Measurements from ENCODE around the gene CNPY3.

Gene CNPY3

GRCh38 chr6:42958125-42958524, 28.8 kb downstream of the CNPY3 start:
- H3K9me3 ChIP-seq (ENCODE audit: control insufficient read depth in 1 of 2, low read length in 2 of 2), result no peaks in the 10 kb centered on the region
- H3K36me3 ChIP-seq (ENCODE audit: control insufficient read depth in 1 of 2, insufficient read depth in 2 of 2, low read length in 2 of 2), result peaks cover 4 to 8% of the 10 kb centered on the region in 2 donors
- no peaks in the 10 kb centered on the region for H3K27me3 ChIP-seq (ENCODE audit: control insufficient read depth in 1 of 2, insufficient read depth in 2 of 2, low read length in 2 of 2)
- no peak overlapping the region for H3K4me3 ChIP-seq (ENCODE audit: low read depth in 1 of 2, low read length in 2 of 2)
- no peak overlapping the region for H3K9ac ChIP-seq (ENCODE audit: low read depth in 1 of 2, low read length in 2 of 2)
- H3K4me1 ChIP-seq (ENCODE audit: control insufficient read depth in 1 of 2, insufficient read depth in 2 of 2, low read length in 2 of 2), result peaks cover 6 to 19% of the 10 kb centered on the region in 2 donors
- no peak overlapping the region for H3K27ac ChIP-seq (ENCODE audit: low read depth, low read length)

- Histone ChIP-seq H3K27ac (ENCODE audit: low read depth, low read length) (no peak overlapping the region), H3K9ac (ENCODE audit: low read depth in 1 of 2, low read length in 2 of 2) (peak overlapping the region; percentile 33 to 54), H3K4me1 (ENCODE audit: control insufficient read depth in 1 of 2, insufficient read depth in 2 of 2, low read length in 2 of 2) (peaks cover 6 to 19% of the 10 kb centered on the region in 2 donors), H3K27me3 (ENCODE audit: control insufficient read depth in 1 of 2, insufficient read depth in 2 of 2, low read length in 2 of 2) (no peaks in the 10 kb centered on the region), H3K9me3 (ENCODE audit: control insufficient read depth in 1 of 2, low read length in 2 of 2) (no peaks in the 10 kb centered on the region), H3K4me3 (ENCODE audit: low read depth in 1 of 2, low read length in 2 of 2) (peak overlapping the region; percentile 74 to 78), H3K36me3 (ENCODE audit: control insufficient read depth in 1 of 2, insufficient read depth in 2 of 2, low read length in 2 of 2) (peaks cover 13 to 19% of the 10 kb centered on the region in 2 donors)
These were observed 30.6 kb downstream of the CNPY3 start for GRCh38 chr6:42959917-42960242.

GRCh38 chr6:42960243-42961019, 31.2 kb downstream of the CNPY3 start, which contains the start of gene GNMT:
Gene GNMT, plus strand, starts transcription at chr6:42960754. Its CDS starts 14 bp downstream, at chr6:42960768.
- Histone ChIP-seq H3K9ac (ENCODE audit: low read depth in 1 of 2, low read length in 2 of 2) (peak within 1 kb of the TSS; percentile 33 to 54), H3K9me3 (ENCODE audit: control insufficient read depth in 1 of 2, low read length in 2 of 2) (no peaks in the 10 kb centered on the region), H3K36me3 (ENCODE audit: control insufficient read depth in 1 of 2, insufficient read depth in 2 of 2, low read length in 2 of 2) (peaks cover 14 to 24% of the 10 kb centered on the region in 2 donors), H3K27ac (ENCODE audit: low read depth, low read length) (no peak within 1 kb of the TSS), H3K27me3 (ENCODE audit: control insufficient read depth in 1 of 2, insufficient read depth in 2 of 2, low read length in 2 of 2) (no peaks in the 10 kb centered on the region), H3K4me1 (ENCODE audit: control insufficient read depth in 1 of 2, insufficient read depth in 2 of 2, low read length in 2 of 2) (peaks cover 6 to 19% of the 10 kb centered on the region in 2 donors), H3K4me3 (ENCODE audit: low read depth in 1 of 2, low read length in 2 of 2) (peak within 1 kb of the TSS; percentile 74 to 78)

GRCh38 chr6:42961020-42961470, 31.8 kb downstream of the CNPY3 start:
- H3K36me3 ChIP-seq (ENCODE audit: control insufficient read depth in 1 of 2, insufficient read depth in 2 of 2, low read length in 2 of 2), result peaks cover 14 to 25% of the 10 kb centered on the region in 2 donors
- peak overlapping the region in 1 of 2 donors; percentile 32 for H3K9ac ChIP-seq (ENCODE audit: low read depth in 1 of 2, low read length in 2 of 2)
- H3K27ac ChIP-seq (ENCODE audit: low read depth, low read length), result no peak overlapping the region
- H3K27me3 ChIP-seq (ENCODE audit: control insufficient read depth in 1 of 2, insufficient read depth in 2 of 2, low read length in 2 of 2), result no peaks in the 10 kb centered on the region
- H3K4me3 ChIP-seq (ENCODE audit: low read depth in 1 of 2, low read length in 2 of 2), result peak overlapping the region; percentile 74 to 78
- H3K4me1 ChIP-seq (ENCODE audit: control insufficient read depth in 1 of 2, insufficient read depth in 2 of 2, low read length in 2 of 2), result peaks cover 6 to 19% of the 10 kb centered on the region in 2 donors
- no peaks in the 10 kb centered on the region for H3K9me3 ChIP-seq (ENCODE audit: control insufficient read depth in 1 of 2, low read length in 2 of 2)

- Histone ChIP-seq H3K4me3 (ENCODE audit: low read depth in 1 of 2, low read length in 2 of 2) (no peak overlapping the region), H3K4me1 (ENCODE audit: control insufficient read depth in 1 of 2, insufficient read depth in 2 of 2, low read length in 2 of 2) (peaks cover 6 to 19% of the 10 kb centered on the region in 2 donors), H3K9ac (ENCODE audit: low read depth in 1 of 2, low read length in 2 of 2) (no peak overlapping the region), H3K27ac (ENCODE audit: low read depth, low read length) (no peak overlapping the region), H3K27me3 (ENCODE audit: control insufficient read depth in 1 of 2, insufficient read depth in 2 of 2, low read length in 2 of 2) (no peaks in the 10 kb centered on the region), H3K9me3 (ENCODE audit: control insufficient read depth in 1 of 2, low read length in 2 of 2) (no peaks in the 10 kb centered on the region), H3K36me3 (ENCODE audit: control insufficient read depth in 1 of 2, insufficient read depth in 2 of 2, low read length in 2 of 2) (peaks cover 18 to 33% of the 10 kb centered on the region in 2 donors)
These were observed 32.8 kb downstream of the CNPY3 start for GRCh38 chr6:42962096-42962495.

- no peak overlapping the region for H3K9ac ChIP-seq (ENCODE audit: low read depth in 1 of 2, low read length in 2 of 2)
- H3K27me3 ChIP-seq (ENCODE audit: control insufficient read depth in 1 of 2, insufficient read depth in 2 of 2, low read length in 2 of 2), result no peaks in the 10 kb centered on the region
- H3K36me3 ChIP-seq (ENCODE audit: control insufficient read depth in 1 of 2, insufficient read depth in 2 of 2, low read length in 2 of 2), result peaks cover 22 to 38% of the 10 kb centered on the region in 2 donors
- peaks cover 6 to 19% of the 10 kb centered on the region in 2 donors for H3K4me1 ChIP-seq (ENCODE audit: control insufficient read depth in 1 of 2, insufficient read depth in 2 of 2, low read length in 2 of 2)
- H3K4me3 ChIP-seq (ENCODE audit: low read depth in 1 of 2, low read length in 2 of 2), result no peak overlapping the region
- H3K9me3 ChIP-seq (ENCODE audit: control insufficient read depth in 1 of 2, low read length in 2 of 2), result no peaks in the 10 kb centered on the region
- no peak overlapping the region for H3K27ac ChIP-seq (ENCODE audit: low read depth, low read length)
These were observed 33.4 kb downstream of the CNPY3 start for GRCh38 chr6:42962502-42963178.

GRCh38 chr6:42963179-42963854, 34.0 kb downstream of the CNPY3 start:
- Histone ChIP-seq H3K4me3 (ENCODE audit: low read depth in 1 of 2, low read length in 2 of 2) (no peak overlapping the region), H3K9me3 (ENCODE audit: control insufficient read depth in 1 of 2, low read length in 2 of 2) (no peaks in the 10 kb centered on the region), H3K9ac (ENCODE audit: low read depth in 1 of 2, low read length in 2 of 2) (no peak overlapping the region), H3K36me3 (ENCODE audit: control insufficient read depth in 1 of 2, insufficient read depth in 2 of 2, low read length in 2 of 2) (peaks cover 22 to 43% of the 10 kb centered on the region in 2 donors), H3K27ac (ENCODE audit: low read depth, low read length) (no peak overlapping the region), H3K4me1 (ENCODE audit: control insufficient read depth in 1 of 2, insufficient read depth in 2 of 2, low read length in 2 of 2) (peaks cover 6 to 19% of the 10 kb centered on the region in 2 donors), H3K27me3 (ENCODE audit: control insufficient read depth in 1 of 2, insufficient read depth in 2 of 2, low read length in 2 of 2) (no peaks in the 10 kb centered on the region)

GRCh38 chr6:42963855-42964605, 34.8 kb downstream of the CNPY3 start:
- no peaks in the 10 kb centered on the region for H3K9me3 ChIP-seq (ENCODE audit: control insufficient read depth in 1 of 2, low read length in 2 of 2)
- peaks cover 22 to 50% of the 10 kb centered on the region in 2 donors for H3K36me3 ChIP-seq (ENCODE audit: control insufficient read depth in 1 of 2, insufficient read depth in 2 of 2, low read length in 2 of 2)
- no peak overlapping the region for H3K4me3 ChIP-seq (ENCODE audit: low read depth in 1 of 2, low read length in 2 of 2)
- H3K27me3 ChIP-seq (ENCODE audit: control insufficient read depth in 1 of 2, insufficient read depth in 2 of 2, low read length in 2 of 2), result no peaks in the 10 kb centered on the region
- no peak overlapping the region for H3K27ac ChIP-seq (ENCODE audit: low read depth, low read length)
- H3K4me1 ChIP-seq (ENCODE audit: control insufficient read depth in 1 of 2, insufficient read depth in 2 of 2, low read length in 2 of 2), result peaks cover 6 to 19% of the 10 kb centered on the region in 2 donors
- no peak overlapping the region for H3K9ac ChIP-seq (ENCODE audit: low read depth in 1 of 2, low read length in 2 of 2)

GRCh38 chr6:42966571-42966970, 37.3 kb downstream of the CNPY3 start:
- Histone ChIP-seq H3K4me1 (ENCODE audit: control insufficient read depth in 1 of 2, insufficient read depth in 2 of 2, low read length in 2 of 2) (no peaks in the 10 kb centered on the region), H3K4me3 (ENCODE audit: low read depth in 1 of 2, low read length in 2 of 2) (no peak overlapping the region), H3K27me3 (ENCODE audit: control insufficient read depth in 1 of 2, insufficient read depth in 2 of 2, low read length in 2 of 2) (no peaks in the 10 kb centered on the region), H3K27ac (ENCODE audit: low read depth, low read length) (no peak overlapping the region), H3K36me3 (ENCODE audit: control insufficient read depth in 1 of 2, insufficient read depth in 2 of 2, low read length in 2 of 2) (peaks cover 22 to 61% of the 10 kb centered on the region in 2 donors), H3K9me3 (ENCODE audit: control insufficient read depth in 1 of 2, low read length in 2 of 2) (no peaks in the 10 kb centered on the region), H3K9ac (ENCODE audit: low read depth in 1 of 2, low read length in 2 of 2) (no peak overlapping the region)

Measured in duodenal mucosa (tissue), 2 donors.